Measurements from ENCODE around the gene ALAS1.
A peak's percentile ranks its signal among the peaks of the same experiment; 100 is the strongest.

The ALAS1 gene

DNA sequence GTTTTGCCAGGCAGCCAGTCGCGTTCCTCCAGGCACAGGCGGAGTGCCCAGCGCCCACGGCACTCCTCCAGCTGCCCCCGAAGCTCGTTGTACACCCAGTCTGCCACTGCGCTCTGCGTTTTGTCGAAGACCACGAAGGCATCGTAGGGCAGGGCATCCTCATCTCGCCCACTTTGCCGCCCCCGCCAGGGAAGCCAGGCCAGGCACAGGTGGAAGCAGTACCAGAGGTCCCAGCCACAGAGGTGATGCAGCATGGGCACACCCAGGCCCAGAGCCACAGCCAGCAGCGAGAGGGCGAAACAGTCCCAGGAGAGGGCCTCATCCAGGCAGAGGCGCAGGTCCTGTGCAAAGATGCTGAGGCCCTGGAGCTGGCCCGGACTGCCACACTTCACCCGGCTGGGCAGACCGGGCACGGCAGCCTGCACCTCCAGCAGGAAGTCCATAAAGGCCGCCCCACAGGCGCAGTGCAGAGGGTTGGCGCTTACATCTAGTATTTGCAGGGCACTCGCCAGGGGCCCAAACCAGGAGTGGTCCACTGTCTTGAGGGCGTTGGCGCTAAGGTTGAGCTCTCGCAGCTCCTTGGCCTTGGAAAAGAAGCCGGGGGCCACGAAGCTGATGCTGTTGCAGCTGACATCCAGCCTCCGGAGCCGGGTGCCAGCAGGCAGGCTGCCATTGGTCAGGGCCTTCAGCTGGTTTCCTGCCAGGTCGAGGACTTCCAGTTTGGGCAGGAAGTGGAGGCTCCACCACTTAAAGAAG lies 23.8 kb downstream of the ALAS1 start:
- TF ChIP-seq ZNF24 (tag by site-specific recombination; IDR thresholded peaks at IDR 0.05), result no peak
- no peak for TF ChIP-seq ZNF112 (tag by site-specific recombination; IDR thresholded peaks at IDR 0.05)
- no peak for TF ChIP-seq KLF10 (tag by site-specific recombination; IDR thresholded peaks at IDR 0.05)
- TF ChIP-seq ZBTB21 (tag by site-specific recombination; IDR thresholded peaks at IDR 0.05), result no peak
- TF ChIP-seq KLF16 (tag by site-specific recombination; IDR thresholded peaks at IDR 0.05), result no peak
- no peak for TF ChIP-seq ZNF202 (tag by site-specific recombination; IDR thresholded peaks at IDR 0.05; ENCODE audit: borderline replicate concordance)
- TF ChIP-seq, protein P1, sequence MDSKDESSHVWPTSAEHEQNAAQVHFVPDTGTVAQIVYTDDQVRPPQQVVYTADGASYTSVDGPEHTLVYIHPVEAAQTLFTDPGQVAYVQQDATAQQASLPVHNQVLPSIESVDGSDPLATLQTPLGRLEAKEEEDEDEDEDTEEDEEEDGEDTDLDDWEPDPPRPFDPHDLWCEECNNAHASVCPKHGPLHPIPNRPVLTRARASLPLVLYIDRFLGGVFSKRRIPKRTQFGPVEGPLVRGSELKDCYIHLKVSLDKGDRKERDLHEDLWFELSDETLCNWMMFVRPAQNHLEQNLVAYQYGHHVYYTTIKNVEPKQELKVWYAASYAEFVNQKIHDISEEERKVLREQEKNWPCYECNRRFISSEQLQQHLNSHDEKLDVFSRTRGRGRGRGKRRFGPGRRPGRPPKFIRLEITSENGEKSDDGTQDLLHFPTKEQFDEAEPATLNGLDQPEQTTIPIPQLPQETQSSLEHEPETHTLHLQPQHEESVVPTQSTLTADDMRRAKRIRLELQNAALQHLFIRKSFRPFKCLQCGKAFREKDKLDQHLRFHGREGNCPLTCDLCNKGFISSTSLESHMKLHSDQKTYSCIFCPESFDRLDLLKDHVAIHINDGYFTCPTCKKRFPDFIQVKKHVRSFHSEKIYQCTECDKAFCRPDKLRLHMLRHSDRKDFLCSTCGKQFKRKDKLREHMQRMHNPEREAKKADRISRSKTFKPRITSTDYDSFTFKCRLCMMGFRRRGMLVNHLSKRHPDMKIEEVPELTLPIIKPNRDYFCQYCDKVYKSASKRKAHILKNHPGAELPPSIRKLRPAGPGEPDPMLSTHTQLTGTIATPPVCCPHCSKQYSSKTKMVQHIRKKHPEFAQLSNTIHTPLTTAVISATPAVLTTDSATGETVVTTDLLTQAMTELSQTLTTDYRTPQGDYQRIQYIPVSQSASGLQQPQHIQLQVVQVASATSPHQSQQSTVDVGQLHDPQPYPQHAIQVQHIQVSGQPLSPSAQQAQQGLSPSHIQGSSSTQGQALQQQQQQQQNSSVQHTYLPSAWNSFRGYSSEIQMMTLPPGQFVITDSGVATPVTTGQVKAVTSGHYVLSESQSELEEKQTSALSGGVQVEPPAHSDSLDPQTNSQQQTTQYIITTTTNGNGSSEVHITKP (tag by site-specific recombination; IDR thresholded peaks at IDR 0.05), result no peak
- TF ChIP-seq ZFHX2 (tag by site-specific recombination; conservative IDR thresholded peaks at IDR 0.05), result peak; percentile 46
- no peak for TF ChIP-seq ZNF423 (tag by site-specific recombination; IDR thresholded peaks at IDR 0.05)
- peak; percentile 28; the same call in 1 of the 2 replicates for TF ChIP-seq EGR2 (tag by site-specific recombination; IDR thresholded peaks at IDR 0.05; ENCODE audit: low read depth)
- no peak for TF ChIP-seq BCL11A (tag by site-specific recombination; IDR thresholded peaks at IDR 0.05; ENCODE audit: low read depth)
- Histone ChIP-seq H3K9me3 (ENCODE audit: control insufficient read depth, insufficient read depth, low read depth, low read length) (no peaks in the 10 kb centered on the region), H3K4me3 (ENCODE audit: low read depth, low read length) (no peak overlapping the region), H3K27ac (ENCODE audit: extremely low read depth, low read depth, low read length) (no peak overlapping the region), H3K36me3 (ENCODE audit: control insufficient read depth in 2 of 2, insufficient read depth in 1 of 2, low read length in 2 of 2) (no peaks in the 10 kb centered on the region), H3K4me1 (ENCODE audit: control insufficient read depth, insufficient read depth, low read length) (no peaks in the 10 kb centered on the region)
- POLR2A ChIA-PET, result interaction anchor here (0.5 to 1.2 kb wide), 2 partner anchors 10 to 174 kb away, joined by 3 to 5 read pairs; no protein-coding TSS in a partner anchor
- CTCF ChIA-PET, result interaction anchor here (0.6 to 8.1 kb wide), 13 partner anchors 9 to 233 kb away, joined by 3 to 95 read pairs (median 4); no protein-coding TSS in a partner anchor

DNA sequence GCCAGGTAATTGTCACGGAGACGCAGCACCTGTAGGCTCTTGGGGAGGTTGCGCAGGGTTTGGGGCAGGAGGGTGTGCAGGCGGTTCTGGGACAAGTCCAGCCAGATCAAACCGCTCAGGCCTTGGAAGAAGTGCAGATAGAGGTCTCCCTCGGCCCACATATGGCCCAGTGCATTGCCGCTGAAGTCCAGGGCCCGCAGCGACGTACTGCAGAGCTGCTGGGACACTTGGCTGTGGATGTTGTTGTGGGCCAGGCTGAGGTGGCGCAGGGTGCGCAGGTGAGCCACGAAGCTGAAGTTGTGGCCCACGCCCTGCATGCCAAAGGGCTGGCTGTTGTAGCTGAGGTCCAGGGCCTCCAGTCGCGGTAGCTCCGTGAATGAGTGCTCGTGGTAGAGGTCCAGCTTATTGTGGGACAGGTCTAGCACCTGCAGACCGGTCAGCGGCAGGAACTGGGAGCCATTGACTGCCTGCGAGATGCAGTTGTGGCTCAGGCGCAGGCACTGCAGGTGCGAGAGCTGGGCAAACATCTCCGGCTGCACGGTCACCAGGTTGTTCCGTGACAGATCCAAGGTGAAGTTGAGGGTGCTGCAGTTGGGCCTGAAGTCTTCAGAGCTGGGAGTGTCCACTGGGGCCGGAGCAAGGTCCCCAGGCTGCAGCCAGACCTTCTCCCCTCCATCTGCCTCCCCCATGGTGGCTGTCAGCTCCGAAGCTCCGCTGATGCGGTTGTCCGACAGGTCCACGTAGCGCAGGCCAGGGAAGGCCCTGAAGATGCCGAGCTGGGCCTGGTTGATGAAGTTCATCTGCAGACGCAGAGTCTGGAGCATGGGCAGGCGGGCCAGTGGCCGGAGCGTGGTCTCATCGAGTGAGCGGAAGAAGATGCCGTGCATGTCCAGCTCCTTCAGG lies 24.6 kb downstream of the ALAS1 start:
- H3K36me3 ChIP-seq (ENCODE audit: control insufficient read depth in 2 of 2, insufficient read depth in 1 of 2, low read length in 2 of 2), result no peaks in the 10 kb centered on the region
- H3K9me3 ChIP-seq (ENCODE audit: control insufficient read depth, insufficient read depth, low read depth, low read length), result no peaks in the 10 kb centered on the region
- no peak overlapping the region for H3K27ac ChIP-seq (ENCODE audit: extremely low read depth, low read depth, low read length)
- H3K4me1 ChIP-seq (ENCODE audit: control insufficient read depth, insufficient read depth, low read length), result no peaks in the 10 kb centered on the region
- ChIA-PET POLR2A (interaction anchor here (0.5 to 0.6 kb wide), 2 partner anchors 20 to 173 kb away, joined by 3 to 5 read pairs; no protein-coding TSS in a partner anchor), CTCF (interaction anchor here (0.6 to 8.1 kb wide), 7 partner anchors 9 to 225 kb away, joined by 3 to 95 read pairs (median 3); no protein-coding TSS in a partner anchor)
- TF ChIP-seq SCRT2 (tag by site-specific recombination; IDR thresholded peaks at IDR 0.05), result no peak
- no peak for TF ChIP-seq ZNF157 (tag by site-specific recombination; IDR thresholded peaks at IDR 0.05)
- H3K4me3 ChIP-seq (ENCODE audit: low read depth, low read length), result no peak overlapping the region

DNA sequence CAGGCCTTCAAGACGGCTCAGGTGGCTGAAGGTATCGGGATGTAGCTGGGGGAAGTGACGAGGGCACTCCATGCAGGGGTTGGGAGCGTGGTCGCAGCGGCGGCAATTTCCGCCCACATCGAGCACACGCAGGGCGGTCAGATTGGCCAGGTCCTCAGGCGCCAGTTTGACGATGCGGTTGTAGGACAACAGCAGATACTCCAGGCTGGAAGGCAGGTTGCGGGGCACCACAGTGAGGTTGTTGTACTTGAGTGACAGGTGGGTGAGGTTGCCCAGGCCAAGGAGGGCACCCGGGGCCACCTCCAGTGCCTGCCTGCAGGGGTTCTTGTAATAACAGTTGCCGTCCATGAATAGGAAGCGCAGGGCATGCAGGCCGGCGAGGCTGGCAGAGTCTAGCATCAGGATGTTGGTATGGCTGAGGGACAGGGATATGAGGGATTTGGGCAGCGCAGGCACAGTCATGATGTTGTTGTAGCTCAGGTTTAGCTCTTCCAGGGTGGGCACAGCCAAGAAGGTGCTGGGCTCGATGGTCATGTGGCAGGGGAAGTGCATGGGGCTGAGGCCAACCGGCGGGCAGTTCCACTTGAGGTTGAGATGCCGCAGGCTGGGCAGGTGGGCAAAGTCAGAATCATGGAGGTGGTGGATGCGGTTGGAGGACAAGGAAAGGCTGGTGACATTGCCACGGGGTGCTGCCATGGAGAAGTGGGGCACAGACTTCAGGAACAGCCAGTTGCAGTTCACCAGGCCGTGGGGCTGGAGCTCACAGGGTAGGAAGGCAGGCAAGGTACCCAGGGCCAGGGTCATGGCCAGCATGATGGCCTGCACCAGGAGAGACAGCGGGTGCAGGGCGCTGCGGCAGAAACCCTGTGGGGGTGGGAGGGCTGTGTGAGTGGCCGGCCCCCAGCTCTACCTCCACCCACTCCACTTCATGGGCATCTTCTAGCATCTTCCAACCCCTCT lies 25.8 kb downstream of the ALAS1 start:
- no peaks in the 10 kb centered on the region for H3K9me3 ChIP-seq (ENCODE audit: control insufficient read depth, insufficient read depth, low read depth, low read length)
- H3K4me1 ChIP-seq (ENCODE audit: control insufficient read depth, insufficient read depth, low read length), result no peaks in the 10 kb centered on the region
- H3K36me3 ChIP-seq (ENCODE audit: control insufficient read depth in 2 of 2, insufficient read depth in 1 of 2, low read length in 2 of 2), result peaks cover 0 to 1% of the 10 kb centered on the region in 2 experiments; a peak in 1 of 3 replicates
- no peak overlapping the region for H3K4me3 ChIP-seq (ENCODE audit: low read depth, low read length)
- CTCF ChIA-PET, result interaction anchor here (0.5 to 8.1 kb wide), 4 partner anchors 8 to 189 kb away, joined by 5 to 95 read pairs (median 6); no protein-coding TSS in a partner anchor
- H3K27ac ChIP-seq (ENCODE audit: extremely low read depth, low read depth, low read length), result no peak overlapping the region
- POLR2A ChIA-PET, result interaction anchor here (0.6 kb wide), 1 partner anchor 19 kb away, joined by 3 read pairs; no protein-coding TSS in a partner anchor
- no peak for TF ChIP-seq ZNF510 (tag by site-specific recombination; IDR thresholded peaks at IDR 0.05; ENCODE audit: insufficient replicate concordance)
- TF ChIP-seq, protein P2, sequence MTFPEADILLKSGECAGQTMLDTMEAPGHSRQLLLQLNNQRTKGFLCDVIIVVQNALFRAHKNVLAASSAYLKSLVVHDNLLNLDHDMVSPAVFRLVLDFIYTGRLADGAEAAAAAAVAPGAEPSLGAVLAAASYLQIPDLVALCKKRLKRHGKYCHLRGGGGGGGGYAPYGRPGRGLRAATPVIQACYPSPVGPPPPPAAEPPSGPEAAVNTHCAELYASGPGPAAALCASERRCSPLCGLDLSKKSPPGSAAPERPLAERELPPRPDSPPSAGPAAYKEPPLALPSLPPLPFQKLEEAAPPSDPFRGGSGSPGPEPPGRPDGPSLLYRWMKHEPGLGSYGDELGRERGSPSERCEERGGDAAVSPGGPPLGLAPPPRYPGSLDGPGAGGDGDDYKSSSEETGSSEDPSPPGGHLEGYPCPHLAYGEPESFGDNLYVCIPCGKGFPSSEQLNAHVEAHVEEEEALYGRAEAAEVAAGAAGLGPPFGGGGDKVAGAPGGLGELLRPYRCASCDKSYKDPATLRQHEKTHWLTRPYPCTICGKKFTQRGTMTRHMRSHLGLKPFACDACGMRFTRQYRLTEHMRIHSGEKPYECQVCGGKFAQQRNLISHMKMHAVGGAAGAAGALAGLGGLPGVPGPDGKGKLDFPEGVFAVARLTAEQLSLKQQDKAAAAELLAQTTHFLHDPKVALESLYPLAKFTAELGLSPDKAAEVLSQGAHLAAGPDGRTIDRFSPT (tag by site-specific recombination; IDR thresholded peaks at IDR 0.05), result 0 out of 2 replicates have a peak, but pooled peaks have one; percentile 19
